IPS DF 6.9 (cell line): Measurements from ENCODE around the gene MAPK8.
"Not testable (repeated sequence)": the region's sequence is repeated elsewhere in the genome, so short reads cannot be mapped to it uniquely, and the experiment has no call there.

Source experiments
- DNase-seq: peaks from one replicate; pipeline ENCODE4 v3.0.0-alpha.2; 2013; ENCODE audit warnings: low read depth, low spot score
- H3K27ac ChIP-seq: one replicate; pipeline ENCODE4 v1.5.1; 2013; ENCODE audit warnings: low read length, control low read depth
- H3K27me3 ChIP-seq: 2 replicates; pipeline ENCODE4 v1.6.1; 2013; ENCODE audit warnings: mild to moderate bottlenecking, low read length; ENCODE audit not compliant: control insufficient read depth, insufficient read depth
- H3K36me3 ChIP-seq: 2 replicates; pipeline ENCODE4 v1.6.1; 2013; ENCODE audit warnings: low read length; ENCODE audit not compliant: control insufficient read depth, insufficient read depth
- H3K4me1 ChIP-seq: 2 replicates; pipeline ENCODE4 v1.6.1; 2013; ENCODE audit warnings: low read length; ENCODE audit not compliant: control insufficient read depth, insufficient read depth
- H3K4me3 ChIP-seq: 2 replicates; pipeline ENCODE4 v1.5.1; 2013; ENCODE audit warnings: mild to moderate bottlenecking, low read length
- H3K9me3 ChIP-seq: 2 replicates; pipeline ENCODE4 v1.6.1; 2013; ENCODE audit warnings: low read length, inconsistent platforms; ENCODE audit not compliant: control insufficient read depth, insufficient read depth
- WGBS: extraction: QIAGEN DNeasy Blood & Tissue Kit; methylation state at CpG from one replicate; pipeline ENCODE4 v1.1.7; 2013; ENCODE audit warnings: mixed read lengths, missing lambda C conversion rate; ENCODE audit not compliant: insufficient read length, insufficient coverage; 5-methylcytosine and 5-hydroxymethylcytosine counted together

Gene MAPK8

GRCh38 chr10:48414160-48414559 is 107.7 kb downstream of the MAPK8 start:
- Histone ChIP-seq H3K4me1 (0 out of 2 replicates have a peak, but pooled peaks cover 1% of the 10 kb centered on the region), H3K27me3 (no peaks in the 10 kb centered on the region), H3K36me3 (peaks cover 2% of the 10 kb centered on the region; the same call in 1 of the 2 replicates), H3K9me3 (no peaks in the 10 kb centered on the region), H3K27ac (no peak overlapping the region), H3K4me3 (no peak overlapping the region)
- no CpG with 5 or more reads among the region's 1 CpG for WGBS
- no peak for DNase-seq

DNA sequence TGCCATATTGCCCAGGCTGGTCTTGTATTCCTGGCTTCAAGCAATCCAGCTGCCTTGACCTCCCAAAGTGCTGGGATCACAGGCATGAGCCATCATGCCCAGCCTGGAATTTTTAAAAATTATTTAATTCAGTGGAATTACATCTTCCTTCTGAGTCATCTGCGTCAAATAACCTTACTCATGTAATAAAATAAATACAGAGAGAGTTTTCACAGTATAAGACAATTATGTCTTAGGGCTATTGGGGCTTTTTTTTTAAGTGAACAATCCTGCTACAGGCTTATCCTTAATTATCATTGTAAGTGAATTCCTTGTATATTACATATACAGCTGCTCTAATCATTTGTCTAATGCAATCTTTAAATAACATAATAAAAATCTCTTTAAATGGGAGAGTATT is 108.3 kb downstream of the MAPK8 start:
- no peaks in the 10 kb centered on the region for H3K27me3 ChIP-seq
- 0 out of 2 replicates have a peak, but pooled peaks cover 1% of the 10 kb centered on the region for H3K4me1 ChIP-seq
- H3K27ac ChIP-seq: no peak overlapping the region
- DNase-seq: no peak
- H3K36me3 ChIP-seq: peaks cover 2% of the 10 kb centered on the region; the same call in 1 of the 2 replicates
- H3K4me3 ChIP-seq: no peak overlapping the region
- WGBS: no CpG with 5 or more reads among the region's 1 CpG
- H3K9me3 ChIP-seq: no peaks in the 10 kb centered on the region

DNA sequence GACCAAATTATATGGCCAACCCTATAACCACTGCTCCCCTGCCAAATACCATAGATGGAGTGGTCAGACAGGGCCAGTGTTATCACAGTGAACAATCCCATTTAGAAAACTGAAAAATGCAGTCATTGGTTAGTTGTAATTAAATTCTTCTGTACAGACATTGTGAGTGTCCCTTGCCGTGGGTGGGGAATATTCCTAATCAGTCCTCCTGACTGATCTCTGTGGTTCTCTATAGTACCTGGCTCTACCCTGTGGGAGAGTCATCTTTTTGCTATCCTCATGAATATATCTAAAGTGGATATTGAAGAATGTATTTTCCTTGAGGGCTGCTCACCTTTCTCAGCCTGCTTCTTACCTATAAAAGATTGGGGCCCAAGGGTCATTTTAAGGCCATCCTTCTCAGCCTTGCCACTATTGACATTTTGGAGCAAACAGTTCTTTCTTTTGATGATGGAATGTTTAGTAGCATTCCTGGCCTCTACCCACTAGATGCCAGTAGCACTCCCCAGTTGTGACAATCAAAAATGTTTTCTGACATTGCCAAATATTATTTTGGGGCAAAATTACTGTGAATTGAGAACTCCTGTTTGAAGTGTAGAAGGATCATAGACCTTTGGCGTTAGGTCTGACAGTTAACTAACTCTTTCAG is 110.2 kb downstream of the MAPK8 start:
- no peak overlapping the region for H3K27ac ChIP-seq

GRCh38 chr10:48417374-48417773 is 110.9 kb downstream of the MAPK8 start:
- Histone ChIP-seq H3K4me3 (no peak overlapping the region), H3K9me3 (no peaks in the 10 kb centered on the region), H3K4me1 (0 out of 2 replicates have a peak, but pooled peaks cover 1% of the 10 kb centered on the region), H3K27ac (no peak overlapping the region), H3K27me3 (no peaks in the 10 kb centered on the region), H3K36me3 (peaks cover 2% of the 10 kb centered on the region; the same call in 1 of the 2 replicates)
- no CpG with 5 or more reads among the region's 1 CpG for WGBS
- DNase-seq: no peak

More for the DNA sequence above, 110.2 kb downstream of the MAPK8 start:
- no CpG with 5 or more reads among the region's 2 CpGs for WGBS
- Histone ChIP-seq H3K9me3 (no peaks in the 10 kb centered on the region), H3K36me3 (peaks cover 2% of the 10 kb centered on the region; the same call in 1 of the 2 replicates), H3K4me1 (0 out of 2 replicates have a peak, but pooled peaks cover 1% of the 10 kb centered on the region), H3K4me3 (no peak overlapping the region), H3K27me3 (no peaks in the 10 kb centered on the region)
- no peak for DNase-seq

DNA sequence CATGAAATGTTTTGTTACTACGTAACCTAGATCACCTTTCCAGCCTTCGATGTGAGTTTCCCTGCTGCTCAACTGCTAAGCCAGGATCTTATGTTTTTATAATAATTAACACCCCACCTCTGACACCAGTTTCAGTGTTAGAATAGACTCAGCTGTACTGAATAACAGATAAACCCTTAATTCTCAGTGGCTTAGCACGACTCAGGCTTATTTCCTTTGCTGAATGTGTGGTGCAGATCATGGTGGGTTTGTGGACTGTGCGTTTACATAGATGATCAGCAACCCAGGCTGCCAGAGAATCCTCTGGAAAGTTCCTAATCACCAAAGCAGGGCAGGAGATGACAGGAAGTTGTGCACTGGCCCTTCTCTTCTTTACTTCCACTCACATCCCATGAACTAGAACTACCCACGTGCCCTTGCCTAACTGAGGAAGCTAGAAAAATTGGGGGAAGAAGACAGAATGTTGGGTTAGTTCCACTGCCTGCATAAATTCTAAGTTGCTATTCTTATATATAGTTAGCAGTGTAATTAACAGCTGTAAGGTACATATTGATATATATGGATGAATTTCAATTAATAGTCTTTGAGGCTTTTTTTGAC is 111.8 kb downstream of the MAPK8 start:
- Histone ChIP-seq H3K27me3 (no peaks in the 10 kb centered on the region), H3K36me3 (no peaks in the 10 kb centered on the region), H3K27ac (no peak overlapping the region), H3K4me3 (no peak overlapping the region), H3K4me1 (0 out of 2 replicates have a peak, but pooled peaks cover 1% of the 10 kb centered on the region), H3K9me3 (no peaks in the 10 kb centered on the region)
- DNase-seq: no peak
- WGBS: no CpG with 5 or more reads among the region's 5 CpGs

GRCh38 chr10:48419714-48420113 is 113.2 kb downstream of the MAPK8 start:
- no peaks in the 10 kb centered on the region for H3K27me3 ChIP-seq
- 100% methylated on average over 1 of the region's 4 CpGs for WGBS
- no peaks in the 10 kb centered on the region for H3K9me3 ChIP-seq
- no peak overlapping the region for H3K4me3 ChIP-seq
- H3K36me3 ChIP-seq: no peaks in the 10 kb centered on the region
- 0 out of 2 replicates have a peak, but pooled peaks cover 1% of the 10 kb centered on the region for H3K4me1 ChIP-seq
- no peak overlapping the region for H3K27ac ChIP-seq
- DNase-seq: no peak

- no CpG with 5 or more reads among the region's 2 CpGs for whole genome bisulfite sequencing
- not testable (repeated sequence) for H3K27me3 ChIP-seq, H3K4me1 ChIP-seq, H3K27ac ChIP-seq, H3K36me3 ChIP-seq, H3K4me3 ChIP-seq, DNase-seq, H3K9me3 ChIP-seq
Measured at GRCh38 chr10:48421862-48422261, 115.4 kb downstream of the MAPK8 start.

DNA sequence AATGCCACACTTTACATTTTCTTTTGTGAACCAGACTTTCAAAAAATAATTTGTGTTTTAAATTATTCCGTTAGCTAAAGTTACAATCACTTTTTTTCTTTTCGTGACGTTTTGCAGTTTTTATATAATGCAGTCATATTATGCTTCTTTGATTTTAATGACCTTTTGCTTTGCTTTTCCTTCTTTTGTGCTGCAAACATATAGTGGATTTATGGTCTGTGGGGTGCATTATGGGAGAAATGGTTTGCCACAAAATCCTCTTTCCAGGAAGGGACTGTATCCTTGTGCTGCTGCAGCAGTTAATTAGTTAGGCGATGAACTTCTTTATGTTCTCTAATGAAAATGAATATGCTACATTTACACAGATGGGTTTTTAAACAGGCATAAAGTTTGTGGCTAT is 117.4 kb downstream of the MAPK8 start:
- Histone ChIP-seq H3K36me3 (no peaks in the 10 kb centered on the region), H3K27ac (no peak overlapping the region), H3K27me3 (no peaks in the 10 kb centered on the region), H3K4me1 (no peaks in the 10 kb centered on the region), H3K4me3 (no peak overlapping the region), H3K9me3 (no peaks in the 10 kb centered on the region)
- no CpG with 5 or more reads among the region's 4 CpGs for WGBS
- DNase-seq: no peak

- Histone ChIP-seq H3K36me3 (no peaks in the 10 kb centered on the region), H3K4me1 (no peaks in the 10 kb centered on the region), H3K27ac (no peak overlapping the region), H3K4me3 (no peak overlapping the region), H3K27me3 (no peaks in the 10 kb centered on the region), H3K9me3 (no peaks in the 10 kb centered on the region)
- no peak for DNase-seq
- WGBS: no CpG with 5 or more reads among the region's 3 CpGs
Measured at GRCh38 chr10:48428896-48429295, 122.4 kb downstream of the MAPK8 start.

DNA sequence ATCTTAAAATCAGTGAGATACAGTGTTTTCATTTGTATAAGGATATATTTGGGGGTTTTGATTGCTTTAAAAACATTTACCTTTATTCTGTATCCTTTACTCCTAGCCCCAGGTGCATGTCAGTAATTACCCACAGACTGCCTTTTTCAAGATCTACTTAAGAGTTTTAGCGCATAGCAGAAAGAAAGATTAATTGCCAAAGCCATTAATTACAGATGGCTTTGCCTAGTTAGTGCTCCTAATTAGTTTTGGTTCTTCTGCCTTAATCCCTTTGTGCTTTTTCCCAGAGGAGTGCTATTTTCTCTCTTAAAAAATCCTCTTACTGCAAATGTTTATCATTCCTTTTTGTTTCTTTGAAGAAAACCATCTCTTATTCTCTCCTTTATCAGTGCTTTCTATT is 122.8 kb downstream of the MAPK8 start:
- no peaks in the 10 kb centered on the region for H3K4me1 ChIP-seq
- H3K27me3 ChIP-seq: no peaks in the 10 kb centered on the region
- WGBS: no CpG with 5 or more reads among the region's 1 CpG
- no peaks in the 10 kb centered on the region for H3K9me3 ChIP-seq
- H3K4me3 ChIP-seq: no peak overlapping the region
- no peaks in the 10 kb centered on the region for H3K36me3 ChIP-seq
- H3K27ac ChIP-seq: no peak overlapping the region
- no peak for DNase-seq
